SU-DHL-6 (cell line): ENCODE results near the gene PLA2G6.

Experiments
- H2AFZ ChIP-seq: fragments of 200-600 bp; sonication (generic); 2 replicates; pipeline ENCODE4 v1.6.1; 2014; ENCODE audit warnings: low read depth, mild to moderate bottlenecking, moderate library complexity, mixed read lengths, antibody characterized with exemption, low read length; ENCODE audit not compliant: severe bottlenecking
- H3F3A ChIP-seq: fragments of 200-600 bp; shearing (Covaris generic); 2 replicates; pipeline ENCODE4 v1.6.0; 2016; ENCODE audit warnings: antibody characterized with exemption, mild to moderate bottlenecking; ENCODE audit not compliant: insufficient read depth
- H3K27ac ChIP-seq: fragments of 200-600 bp; sonication (generic); 2 replicates; pipeline ENCODE4 v1.5.1; 2016; ENCODE audit warnings: low read depth, mild to moderate bottlenecking, low read length, moderate library complexity, mixed read lengths
- H3K27me3 ChIP-seq: fragments of 200-600 bp; sonication (generic), shearing (Covaris generic); 2 replicates; pipeline ENCODE4 v1.6.0; 2014; ENCODE audit warnings: mild to moderate bottlenecking, low read length
- H3K36me3 ChIP-seq: fragments of 200-600 bp; sonication (generic); 2 replicates; pipeline ENCODE4 v1.6.1; 2014; ENCODE audit warnings: mild to moderate bottlenecking, low read length, mixed read lengths
- H3K4me2 ChIP-seq: fragments of 300-600, 200-600 bp; shearing (Covaris generic), sonication (generic); 2 replicates; pipeline ENCODE4 v1.6.0; 2014; ENCODE audit warnings: low read length, low read depth, mild to moderate bottlenecking; ENCODE audit not compliant: poor library complexity, severe bottlenecking
- H3K4me3 ChIP-seq: fragments of 200-600 bp; sonication (generic); 2 replicates; pipeline ENCODE4 v1.5.1; 2014; ENCODE audit warnings: antibody characterized with exemption, low read length, mild to moderate bottlenecking, mixed read lengths; ENCODE audit not compliant: insufficient read depth, poor library complexity, severe bottlenecking
- H3K79me2 ChIP-seq: fragments of 200-600 bp; sonication (generic); 2 replicates; pipeline ENCODE4 v1.6.1; 2014; ENCODE audit warnings: mild to moderate bottlenecking, low read length, moderate library complexity; ENCODE audit not compliant: insufficient read depth
- H3K9ac ChIP-seq: fragments of 200-600 bp; sonication (generic); 2 replicates; pipeline ENCODE4 v1.7.0; 2014; ENCODE audit warnings: mild to moderate bottlenecking, low read length
- H3K9me2 ChIP-seq: fragments of 200-600 bp; sonication (generic); replicated peaks from 2 replicates; pipeline ENCODE4 v1.6.1; 2014; ENCODE audit warnings: low read length; ENCODE audit not compliant: insufficient read depth
- H3K9me3 ChIP-seq: fragments of 200-600 bp; sonication (generic); 2 replicates; pipeline ENCODE4 v1.6.1; 2014; ENCODE audit warnings: low read length, mixed read lengths; ENCODE audit not compliant: insufficient read depth
- H4K20me1 ChIP-seq: fragments of 200-600 bp; sonication (generic); 2 replicates; pipeline ENCODE4 v1.6.1; 2014; ENCODE audit warnings: low read depth, mild to moderate bottlenecking, antibody characterized with exemption, low read length, moderate library complexity, mixed read lengths
- EZH2phosphoT487 ChIP-seq: fragments of 200-600 bp; sonication (generic), shearing (Covaris generic); conservative IDR thresholded peaks from 2 replicates; pipeline ENCODE4 v1.6.1; 2018; ENCODE audit warnings: mild to moderate bottlenecking, antibody characterized with exemption, low read length, moderate library complexity, mixed read lengths
- TF ChIP-seq, protein P1 (sequence below): fragments of 200-600 bp; sonication (generic); IDR thresholded peaks from one replicate; pipeline ENCODE4 v1.5.1; 2017; ENCODE audit warnings: antibody characterized with exemption, mild to moderate bottlenecking, low read length, moderate library complexity; ENCODE audit not compliant: insufficient read depth, poor library complexity, severe bottlenecking

Gene PLA2G6

DNA sequence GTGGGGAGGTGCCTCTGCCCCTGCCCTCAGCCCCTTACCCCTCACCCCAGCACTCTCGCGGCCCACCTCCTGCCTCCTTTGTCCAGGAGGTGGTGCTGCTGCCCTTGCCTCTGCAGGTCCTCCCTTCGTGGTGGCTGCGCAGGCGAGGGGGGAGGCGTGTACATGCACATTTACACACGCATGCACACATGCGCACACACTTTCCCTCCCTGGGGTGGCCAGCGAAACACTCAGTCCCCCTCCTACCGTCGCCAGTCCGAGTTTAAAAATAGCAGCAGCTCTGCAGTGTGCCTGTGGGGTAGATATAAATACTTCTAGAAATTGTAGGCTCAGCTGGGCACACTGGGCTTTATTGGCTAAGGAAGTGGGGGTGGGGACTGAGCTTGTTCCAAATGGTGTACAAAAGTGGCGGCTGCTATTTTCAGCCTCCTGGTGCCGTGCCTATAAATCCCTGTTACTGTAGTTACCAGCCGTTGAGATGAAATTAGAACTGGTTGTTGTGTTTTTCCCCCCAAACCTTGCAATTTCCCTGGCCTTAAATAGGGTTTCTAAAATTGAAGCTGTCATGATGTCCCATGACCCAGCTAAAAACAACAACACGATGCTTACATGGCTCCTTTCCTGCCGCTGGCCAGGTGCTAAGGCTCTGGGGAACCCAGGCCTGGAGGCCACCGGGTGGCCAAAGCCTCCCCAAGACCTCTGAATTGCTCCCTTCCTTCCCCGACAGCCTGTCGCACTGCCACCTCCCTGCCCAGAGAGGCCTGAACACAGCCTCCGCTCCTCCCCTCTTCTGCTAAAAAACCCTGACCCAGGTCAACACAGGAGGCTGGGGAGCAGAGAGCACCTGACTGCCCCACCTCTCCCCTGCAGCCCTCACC, 112.0 kb downstream of the PLA2G6 start:
- Histone ChIP-seq H4K20me1 (no peaks in the 10 kb centered on the region), H3K9me2 (no peaks in the 10 kb centered on the region), H3K79me2 (no peaks in the 10 kb centered on the region), H2AFZ (no peak overlapping the region), H3F3A (no peaks in the 10 kb centered on the region), H3K27me3 (no peaks in the 10 kb centered on the region), H3K4me2 (no peak overlapping the region), H3K27ac (no peak overlapping the region), H3K4me3 (no peak overlapping the region), H3K9me3 (no peaks in the 10 kb centered on the region), H3K36me3 (no peaks in the 10 kb centered on the region), H3K9ac (no peak overlapping the region)
- TF ChIP-seq EZH2phosphoT487 = no peak
- TF ChIP-seq, protein P1, sequence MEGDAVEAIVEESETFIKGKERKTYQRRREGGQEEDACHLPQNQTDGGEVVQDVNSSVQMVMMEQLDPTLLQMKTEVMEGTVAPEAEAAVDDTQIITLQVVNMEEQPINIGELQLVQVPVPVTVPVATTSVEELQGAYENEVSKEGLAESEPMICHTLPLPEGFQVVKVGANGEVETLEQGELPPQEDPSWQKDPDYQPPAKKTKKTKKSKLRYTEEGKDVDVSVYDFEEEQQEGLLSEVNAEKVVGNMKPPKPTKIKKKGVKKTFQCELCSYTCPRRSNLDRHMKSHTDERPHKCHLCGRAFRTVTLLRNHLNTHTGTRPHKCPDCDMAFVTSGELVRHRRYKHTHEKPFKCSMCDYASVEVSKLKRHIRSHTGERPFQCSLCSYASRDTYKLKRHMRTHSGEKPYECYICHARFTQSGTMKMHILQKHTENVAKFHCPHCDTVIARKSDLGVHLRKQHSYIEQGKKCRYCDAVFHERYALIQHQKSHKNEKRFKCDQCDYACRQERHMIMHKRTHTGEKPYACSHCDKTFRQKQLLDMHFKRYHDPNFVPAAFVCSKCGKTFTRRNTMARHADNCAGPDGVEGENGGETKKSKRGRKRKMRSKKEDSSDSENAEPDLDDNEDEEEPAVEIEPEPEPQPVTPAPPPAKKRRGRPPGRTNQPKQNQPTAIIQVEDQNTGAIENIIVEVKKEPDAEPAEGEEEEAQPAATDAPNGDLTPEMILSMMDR = no peak

DNA sequence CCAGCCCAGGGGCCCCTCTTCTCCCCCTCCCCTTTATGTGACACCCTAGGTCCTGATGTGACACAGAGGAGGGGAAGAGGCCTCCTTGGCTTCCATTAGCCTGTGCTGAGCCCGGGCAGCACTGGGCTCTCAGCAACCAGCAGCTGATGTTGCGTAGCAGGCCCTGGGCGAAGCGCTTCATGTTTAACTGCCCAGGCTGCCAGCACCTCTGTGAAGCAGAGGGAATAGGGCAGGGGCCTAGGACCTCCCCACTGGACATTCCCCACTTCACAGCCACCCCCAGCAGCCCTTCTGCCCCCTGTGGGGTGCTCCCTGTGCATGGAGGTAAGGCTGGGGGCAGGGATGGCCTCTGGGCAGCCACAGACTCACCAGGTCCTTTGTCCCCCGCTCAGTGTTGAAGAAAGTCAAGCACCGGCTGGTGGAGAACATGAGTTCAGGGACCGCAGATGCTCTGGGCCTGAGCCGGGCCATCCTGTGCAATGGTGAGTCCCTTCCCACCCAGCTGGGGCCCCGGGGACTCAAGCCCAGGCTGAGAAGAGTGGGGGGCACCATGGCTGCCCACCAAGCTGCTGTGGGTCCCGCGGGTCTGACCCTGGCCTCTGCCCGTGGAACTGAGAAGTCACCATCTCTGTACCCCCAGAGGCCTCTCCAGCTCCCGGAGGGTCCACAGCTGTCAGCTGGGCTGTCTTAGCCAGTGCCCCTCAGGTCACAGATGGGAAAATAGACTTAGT, 112.8 kb downstream of the PLA2G6 start:
- Histone ChIP-seq H3K9me2 (no peaks in the 10 kb centered on the region), H3K9me3 (no peaks in the 10 kb centered on the region), H3F3A (no peaks in the 10 kb centered on the region), H2AFZ (no peak overlapping the region), H3K27ac (no peak overlapping the region), H3K79me2 (no peaks in the 10 kb centered on the region), H3K4me3 (no peak overlapping the region), H4K20me1 (no peaks in the 10 kb centered on the region), H3K4me2 (no peak overlapping the region), H3K9ac (no peak overlapping the region), H3K27me3 (no peaks in the 10 kb centered on the region), H3K36me3 (no peaks in the 10 kb centered on the region)
- TF ChIP-seq, protein P1 = no peak
- TF ChIP-seq EZH2phosphoT487 = no peak

DNA sequence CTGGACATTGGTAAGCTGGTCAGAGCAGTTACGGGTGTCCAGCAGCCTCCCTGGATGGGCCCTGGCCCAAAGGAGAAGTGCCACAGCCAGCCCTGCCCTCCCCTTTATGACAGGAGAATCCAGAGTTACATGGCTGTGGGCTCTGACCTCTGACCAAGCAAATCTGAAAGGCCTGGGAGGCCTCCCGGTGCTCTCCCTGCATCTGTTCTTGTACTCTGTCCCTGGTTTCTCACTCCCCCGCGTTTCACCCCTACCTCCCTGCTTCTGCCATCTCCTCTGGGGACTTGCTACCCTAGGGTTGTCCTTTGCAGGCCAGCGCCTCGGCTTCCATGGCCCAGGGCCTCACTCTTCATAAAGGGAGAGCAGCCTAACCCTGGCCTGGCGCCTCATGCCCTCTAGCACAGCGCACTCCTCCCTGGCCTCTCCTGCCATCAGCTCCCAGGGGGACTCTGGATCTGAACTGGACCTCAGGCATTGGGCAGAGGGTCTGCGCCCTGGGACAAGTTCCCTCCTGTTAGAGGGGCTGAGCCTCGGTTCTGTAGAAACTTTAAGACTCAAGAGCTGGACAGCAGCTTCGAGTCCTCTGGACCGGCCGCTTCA, 113.8 kb downstream of the PLA2G6 start:
- Histone ChIP-seq H4K20me1 (no peaks in the 10 kb centered on the region), H3K36me3 (no peaks in the 10 kb centered on the region), H2AFZ (no peak overlapping the region), H3K4me3 (no peak overlapping the region), H3K27me3 (no peaks in the 10 kb centered on the region), H3K79me2 (no peaks in the 10 kb centered on the region), H3K9ac (no peak overlapping the region), H3F3A (no peaks in the 10 kb centered on the region), H3K4me2 (no peak overlapping the region), H3K9me2 (no peaks in the 10 kb centered on the region), H3K9me3 (no peaks in the 10 kb centered on the region), H3K27ac (no peak overlapping the region)
- TF ChIP-seq, protein P1 = no peak
- no peak for TF ChIP-seq EZH2phosphoT487
